WTC11 (cell line): ENCODE data around the gene CACNA1B. TPM values are rescaled to one million over a fixed set of nuclear protein-coding genes. Genes with fewer than 3 reads are reported as not detected.

ENCODE experiments used
- ATAC-seq: fragments of 200-7000 bp; cut with Tn5 transposase; 2 replicates; pipeline ENCODE4 v1.10.0; 2021; ENCODE audit warnings: mild to moderate bottlenecking, moderate library complexity
- CTCF ChIA-PET: fragments of 300-600 bp; sonication (Branson Sonifier 250); formaldehyde crosslinking; loops from one replicate; lab custom pipeline; 2021; ENCODE audit warnings: antibody characterized with exemption; lab: Charles Lee
- POLR2A ChIA-PET: fragments of 350-600 bp; sonication (Branson Sonifier 250); formaldehyde crosslinking; loops from one replicate; lab custom pipeline; 2021; ENCODE audit warnings: antibody characterized with exemption; lab: Charles Lee
- DNase-seq: peaks from one replicate; pipeline ENCODE4 v3.0.0; 2021; ENCODE audit warnings: low spot score
- H3K27ac Mint-ChIP-seq: 2 replicates; pipeline ENCODE4 v1.8.0; 2021; ENCODE audit warnings: mixed read lengths
- H3K27me3 Mint-ChIP-seq: 2 replicates; pipeline ENCODE4 v1.8.0; 2021; ENCODE audit warnings: low read depth, mild to moderate bottlenecking, moderate library complexity, mixed read lengths
- H3K36me3 Mint-ChIP-seq: 2 replicates; pipeline ENCODE4 v1.8.0; 2021; ENCODE audit warnings: mixed read lengths
- H3K4me1 Mint-ChIP-seq: 2 replicates; pipeline ENCODE4 v1.8.0; 2022; ENCODE audit warnings: mixed read lengths
- H3K4me3 Mint-ChIP-seq: 2 replicates; pipeline ENCODE4 v1.8.0; 2021; ENCODE audit warnings: mild to moderate bottlenecking, moderate library complexity, mixed read lengths
- H3K9me3 Mint-ChIP-seq: 2 replicates; pipeline ENCODE4 v1.8.0; 2021; ENCODE audit warnings: mixed read lengths
- E2F5 ChIP-seq: sonication (generic); formaldehyde crosslinking; IDR thresholded peaks from 2 replicates; pipeline ENCODE4 v1.8.1; 2022; ENCODE audit warnings: mild to moderate bottlenecking, moderate library complexity, missing genetic modification reagents
- ELF4 ChIP-seq: sonication (generic); formaldehyde crosslinking; IDR thresholded peaks from 2 replicates; pipeline ENCODE4 v1.8.1; 2022; ENCODE audit warnings: low read depth, mild to moderate bottlenecking, moderate library complexity, missing genetic modification reagents
- EMX1 ChIP-seq: fragments of 250-450 bp; sonication (Bioruptor Pico); IDR thresholded peaks from 2 replicates; pipeline ENCODE4 v1.8.0; 2021; ENCODE audit warnings: mild to moderate bottlenecking
- ETV6 ChIP-seq: sonication (generic); formaldehyde crosslinking; IDR thresholded peaks from 2 replicates; pipeline ENCODE4 v1.8.1; 2022; ENCODE audit warnings: mild to moderate bottlenecking, missing genetic modification reagents
- NR1H2 ChIP-seq: sonication (generic); formaldehyde crosslinking; IDR thresholded peaks from 2 replicates; pipeline ENCODE4 v1.9.0; 2021; ENCODE audit warnings: mild to moderate bottlenecking, moderate library complexity, missing genetic modification reagents
- NR3C1 ChIP-seq: sonication (generic); formaldehyde crosslinking; conservative IDR thresholded peaks from 2 replicates; pipeline ENCODE4 v1.8.1; 2023; ENCODE audit warnings: low read depth, mild to moderate bottlenecking, missing genetic modification reagents
- RORB ChIP-seq: fragments of 250-450 bp; sonication (Bioruptor Pico); IDR thresholded peaks from 2 replicates; pipeline ENCODE4 v1.9.0; 2021; ENCODE audit warnings: mild to moderate bottlenecking
- SOX15 ChIP-seq: fragments of 250-450 bp; sonication (Bioruptor Pico); IDR thresholded peaks from 2 replicates; pipeline ENCODE4 v1.9.0; 2021; ENCODE audit warnings: mild to moderate bottlenecking
- ZNF219 ChIP-seq: sonication (generic); formaldehyde crosslinking; IDR thresholded peaks from 2 replicates; pipeline ENCODE4 v1.8.0; 2023; ENCODE audit warnings: missing genetic modification reagents, mild to moderate bottlenecking, borderline replicate concordance
- ZNF232 ChIP-seq: sonication (generic); formaldehyde crosslinking; IDR thresholded peaks from 2 replicates; pipeline ENCODE4 v1.8.0; 2022; ENCODE audit warnings: mild to moderate bottlenecking, missing genetic modification reagents
- ZNF263 ChIP-seq: sonication (generic); formaldehyde crosslinking; IDR thresholded peaks from 2 replicates; pipeline ENCODE4 v1.8.1; 2022; ENCODE audit warnings: low read depth, mild to moderate bottlenecking, moderate library complexity, missing genetic modification reagents
- ZNF317 ChIP-seq: sonication (generic); formaldehyde crosslinking; IDR thresholded peaks from 2 replicates; pipeline ENCODE4 v1.8.1; 2023; ENCODE audit warnings: low read depth, mild to moderate bottlenecking, moderate library complexity, missing genetic modification reagents, borderline replicate concordance
- ZNF423 ChIP-seq: fragments of 250-450 bp; sonication (Bioruptor Pico); IDR thresholded peaks from 2 replicates; pipeline ENCODE4 v2.1.2; 2022; ENCODE audit warnings: mild to moderate bottlenecking, moderate library complexity
- ZNF532 ChIP-seq: fragments of 250-450 bp; sonication (Bioruptor Pico); IDR thresholded peaks from 2 replicates; pipeline ENCODE4 v1.9.0; 2021; ENCODE audit warnings: mild to moderate bottlenecking, borderline replicate concordance
- total RNA-seq: library from RNA; stranded (reverse); gene quantifications from 3 replicates; pipeline ENCODE4 v1.2.3, GENCODE V29; 2021
- TF ChIP-seq, protein P1 (sequence below): sonication (generic); formaldehyde crosslinking; conservative IDR thresholded peaks from 2 replicates; pipeline ENCODE4 v1.8.1; 2022; ENCODE audit warnings: mild to moderate bottlenecking, missing genetic modification reagents
- TF ChIP-seq, protein P2 (sequence below): fragments of 250-450 bp; sonication (Bioruptor Pico); IDR thresholded peaks from 2 replicates; pipeline ENCODE4 v1.9.0; 2021; ENCODE audit warnings: mild to moderate bottlenecking
- TF ChIP-seq, protein P3 (sequence below): sonication (generic); formaldehyde crosslinking; IDR thresholded peaks from 2 replicates; pipeline ENCODE4 v1.8.1; 2023; ENCODE audit warnings: mild to moderate bottlenecking, missing genetic modification reagents, borderline replicate concordance

The CACNA1B gene
- total RNA-seq, 1 experiment from 2014 or later, result 8.4 TPM

GRCh38 chr9:137987244-137988030, 109.9 kb downstream of the CACNA1B start (continued):
- TF ChIP-seq, protein P1, sequence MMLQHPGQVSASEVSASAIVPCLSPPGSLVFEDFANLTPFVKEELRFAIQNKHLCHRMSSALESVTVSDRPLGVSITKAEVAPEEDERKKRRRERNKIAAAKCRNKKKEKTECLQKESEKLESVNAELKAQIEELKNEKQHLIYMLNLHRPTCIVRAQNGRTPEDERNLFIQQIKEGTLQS (CRISPR knock-in tag), result no peak
- no peak for TF ChIP-seq ZNF263 (CRISPR knock-in tag)
- TF ChIP-seq NR3C1 (CRISPR knock-in tag), result no peak

GRCh38 chr9:137988051-137988450, 110.5 kb downstream of the CACNA1B start:
- POLR2A ChIA-PET, result no interaction called here
- H3K9me3 Mint-ChIP-seq, result peaks cover 57% of the 10 kb centered on the region
- H3K27me3 Mint-ChIP-seq, result peaks cover 13% of the 10 kb centered on the region; the same call in 1 of the 2 replicates
- peaks cover 4% of the 10 kb centered on the region; the same call in 1 of the 2 replicates for H3K4me1 Mint-ChIP-seq
- CTCF ChIA-PET, result no interaction called here
- no peak overlapping the region for H3K4me3 Mint-ChIP-seq
- TF ChIP-seq E2F5 (CRISPR knock-in tag) (no peak), ZNF219 (CRISPR knock-in tag) (no peak), ETV6 (CRISPR knock-in tag) (no peak), NR1H2 (no peak), SOX15 (CRISPR knock-in tag) (no peak), ELF4 (CRISPR knock-in tag) (no peak), RORB (CRISPR knock-in tag) (no peak), ZNF232 (CRISPR knock-in tag) (no peak), EMX1 (CRISPR knock-in tag) (no peak), ZNF423 (CRISPR knock-in tag) (no peak), ZNF317 (CRISPR knock-in tag) (no peak), ZNF532 (CRISPR knock-in tag) (no peak)
- TF ChIP-seq, protein P2, sequence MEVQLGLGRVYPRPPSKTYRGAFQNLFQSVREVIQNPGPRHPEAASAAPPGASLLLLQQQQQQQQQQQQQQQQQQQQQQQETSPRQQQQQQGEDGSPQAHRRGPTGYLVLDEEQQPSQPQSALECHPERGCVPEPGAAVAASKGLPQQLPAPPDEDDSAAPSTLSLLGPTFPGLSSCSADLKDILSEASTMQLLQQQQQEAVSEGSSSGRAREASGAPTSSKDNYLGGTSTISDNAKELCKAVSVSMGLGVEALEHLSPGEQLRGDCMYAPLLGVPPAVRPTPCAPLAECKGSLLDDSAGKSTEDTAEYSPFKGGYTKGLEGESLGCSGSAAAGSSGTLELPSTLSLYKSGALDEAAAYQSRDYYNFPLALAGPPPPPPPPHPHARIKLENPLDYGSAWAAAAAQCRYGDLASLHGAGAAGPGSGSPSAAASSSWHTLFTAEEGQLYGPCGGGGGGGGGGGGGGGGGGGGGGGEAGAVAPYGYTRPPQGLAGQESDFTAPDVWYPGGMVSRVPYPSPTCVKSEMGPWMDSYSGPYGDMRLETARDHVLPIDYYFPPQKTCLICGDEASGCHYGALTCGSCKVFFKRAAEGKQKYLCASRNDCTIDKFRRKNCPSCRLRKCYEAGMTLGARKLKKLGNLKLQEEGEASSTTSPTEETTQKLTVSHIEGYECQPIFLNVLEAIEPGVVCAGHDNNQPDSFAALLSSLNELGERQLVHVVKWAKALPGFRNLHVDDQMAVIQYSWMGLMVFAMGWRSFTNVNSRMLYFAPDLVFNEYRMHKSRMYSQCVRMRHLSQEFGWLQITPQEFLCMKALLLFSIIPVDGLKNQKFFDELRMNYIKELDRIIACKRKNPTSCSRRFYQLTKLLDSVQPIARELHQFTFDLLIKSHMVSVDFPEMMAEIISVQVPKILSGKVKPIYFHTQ (CRISPR knock-in tag), result no peak
- TF ChIP-seq, protein P3, sequence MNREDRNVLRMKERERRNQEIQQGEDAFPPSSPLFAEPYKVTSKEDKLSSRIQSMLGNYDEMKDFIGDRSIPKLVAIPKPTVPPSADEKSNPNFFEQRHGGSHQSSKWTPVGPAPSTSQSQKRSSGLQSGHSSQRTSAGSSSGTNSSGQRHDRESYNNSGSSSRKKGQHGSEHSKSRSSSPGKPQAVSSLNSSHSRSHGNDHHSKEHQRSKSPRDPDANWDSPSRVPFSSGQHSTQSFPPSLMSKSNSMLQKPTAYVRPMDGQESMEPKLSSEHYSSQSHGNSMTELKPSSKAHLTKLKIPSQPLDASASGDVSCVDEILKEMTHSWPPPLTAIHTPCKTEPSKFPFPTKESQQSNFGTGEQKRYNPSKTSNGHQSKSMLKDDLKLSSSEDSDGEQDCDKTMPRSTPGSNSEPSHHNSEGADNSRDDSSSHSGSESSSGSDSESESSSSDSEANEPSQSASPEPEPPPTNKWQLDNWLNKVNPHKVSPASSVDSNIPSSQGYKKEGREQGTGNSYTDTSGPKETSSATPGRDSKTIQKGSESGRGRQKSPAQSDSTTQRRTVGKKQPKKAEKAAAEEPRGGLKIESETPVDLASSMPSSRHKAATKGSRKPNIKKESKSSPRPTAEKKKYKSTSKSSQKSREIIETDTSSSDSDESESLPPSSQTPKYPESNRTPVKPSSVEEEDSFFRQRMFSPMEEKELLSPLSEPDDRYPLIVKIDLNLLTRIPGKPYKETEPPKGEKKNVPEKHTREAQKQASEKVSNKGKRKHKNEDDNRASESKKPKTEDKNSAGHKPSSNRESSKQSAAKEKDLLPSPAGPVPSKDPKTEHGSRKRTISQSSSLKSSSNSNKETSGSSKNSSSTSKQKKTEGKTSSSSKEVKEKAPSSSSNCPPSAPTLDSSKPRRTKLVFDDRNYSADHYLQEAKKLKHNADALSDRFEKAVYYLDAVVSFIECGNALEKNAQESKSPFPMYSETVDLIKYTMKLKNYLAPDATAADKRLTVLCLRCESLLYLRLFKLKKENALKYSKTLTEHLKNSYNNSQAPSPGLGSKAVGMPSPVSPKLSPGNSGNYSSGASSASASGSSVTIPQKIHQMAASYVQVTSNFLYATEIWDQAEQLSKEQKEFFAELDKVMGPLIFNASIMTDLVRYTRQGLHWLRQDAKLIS, result no peak
- ATAC-seq (no peak), DNase-seq (no peak)
- H3K27ac Mint-ChIP-seq, result no peak overlapping the region; the same call in 1 of the 2 replicates
- H3K36me3 Mint-ChIP-seq, result peaks cover 82% of the 10 kb centered on the region
